VCaP (cell line): ENCODE data around the gene CEP162.
"Not testable (repeated sequence)": the region's sequence is repeated elsewhere in the genome, so short reads cannot be mapped to it uniquely, and the experiment has no call there.

Experiments used
- H3K27ac ChIP-seq: fragments of 450-650 bp; 2 replicates; pipeline ENCODE4 v1.5.1; 2017
- CTCF ChIP-seq: fragments of 450-650 bp; conservative IDR thresholded peaks from 2 replicates; pipeline ENCODE4 v1.5.1; 2017; ENCODE audit warnings: mild to moderate bottlenecking, moderate library complexity

CEP162 gene

GRCh38 chr6:84123186-84123585 lies 104.3 kb downstream of the CEP162 start:
- no peak for TF ChIP-seq CTCF
- H3K27ac ChIP-seq, result no peak overlapping the region

DNA sequence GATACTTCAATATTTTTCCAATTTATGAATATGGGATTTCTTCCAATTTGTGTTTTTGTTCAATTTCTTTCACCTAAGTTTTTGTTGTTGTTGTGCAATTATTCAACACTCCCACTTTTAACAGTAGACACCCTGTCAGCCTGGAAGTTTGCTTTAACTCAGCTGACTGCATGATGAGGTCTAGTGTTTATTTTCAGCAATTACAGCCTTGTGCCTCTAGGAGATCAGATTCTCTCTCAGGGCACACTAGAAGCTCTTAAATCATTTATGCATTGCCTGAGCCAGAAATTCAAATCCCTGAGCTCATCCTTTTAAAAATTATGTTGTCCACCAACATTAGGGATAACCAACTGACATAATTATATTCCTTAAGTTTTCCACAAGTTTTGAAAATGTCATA lies 108.2 kb downstream of the CEP162 start:
- H3K27ac ChIP-seq, result no peak overlapping the region
- TF ChIP-seq CTCF, result 0 out of 2 replicates have a peak, but pooled peaks have one; percentile 13

- no peak for TF ChIP-seq CTCF
- H3K27ac ChIP-seq, result no peak overlapping the region
These were observed 109.3 kb downstream of the CEP162 start for GRCh38 chr6:84118191-84118590.

DNA sequence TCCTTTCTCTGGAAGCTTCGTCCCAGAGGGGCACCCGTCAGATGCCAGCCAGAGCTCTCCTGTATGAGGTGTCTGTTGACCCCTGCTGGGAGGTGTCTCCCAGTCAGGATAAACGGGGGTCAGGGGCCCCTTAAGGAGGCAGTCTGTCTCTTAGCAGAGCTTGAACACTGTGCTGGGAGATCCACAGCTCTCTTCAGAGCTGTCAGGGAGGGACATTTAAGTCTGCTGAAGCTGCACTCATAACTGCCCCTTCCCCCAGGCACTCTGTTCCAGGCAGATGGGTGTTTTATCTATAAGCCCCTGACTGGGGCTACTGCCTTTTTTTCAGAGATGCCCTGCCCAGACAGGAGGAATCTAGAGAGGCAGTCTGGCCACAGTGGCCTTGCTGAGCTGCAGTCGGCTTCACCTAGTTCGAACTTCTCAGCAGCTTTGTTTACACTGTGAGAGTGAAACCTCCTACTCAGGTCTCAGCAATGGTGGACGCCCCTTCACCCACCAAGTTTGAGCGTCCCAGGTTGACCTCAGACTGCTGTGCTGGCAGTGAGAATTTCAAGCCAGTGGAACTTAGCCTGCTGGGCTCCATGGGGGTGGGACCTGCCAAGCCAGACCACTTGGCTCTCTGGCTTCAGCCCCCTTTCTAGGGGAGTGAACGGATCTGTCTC lies 112.4 kb downstream of the CEP162 start:
- not testable (repeated sequence) for H3K27ac ChIP-seq

DNA sequence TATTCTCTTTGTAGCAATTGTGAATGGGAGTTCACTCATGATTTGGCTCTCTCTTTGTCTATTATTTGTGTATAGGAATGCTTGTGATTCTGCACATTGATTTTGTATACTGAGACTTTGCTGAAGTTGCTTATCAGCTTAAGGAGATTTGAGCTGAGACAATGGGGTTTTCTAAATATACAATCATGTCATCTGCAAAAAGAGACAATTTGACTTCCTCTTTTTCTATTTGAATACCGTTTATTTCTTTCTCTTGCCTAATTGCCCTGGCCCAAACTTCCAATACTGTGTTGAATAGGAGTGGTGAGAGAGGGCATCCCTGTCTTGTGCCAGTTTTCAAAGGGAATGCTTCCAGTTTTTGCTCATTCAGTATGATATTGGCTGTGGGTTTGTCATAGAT lies 116.1 kb downstream of the CEP162 start:
- H3K27ac ChIP-seq, result not testable (repeated sequence)

DNA sequence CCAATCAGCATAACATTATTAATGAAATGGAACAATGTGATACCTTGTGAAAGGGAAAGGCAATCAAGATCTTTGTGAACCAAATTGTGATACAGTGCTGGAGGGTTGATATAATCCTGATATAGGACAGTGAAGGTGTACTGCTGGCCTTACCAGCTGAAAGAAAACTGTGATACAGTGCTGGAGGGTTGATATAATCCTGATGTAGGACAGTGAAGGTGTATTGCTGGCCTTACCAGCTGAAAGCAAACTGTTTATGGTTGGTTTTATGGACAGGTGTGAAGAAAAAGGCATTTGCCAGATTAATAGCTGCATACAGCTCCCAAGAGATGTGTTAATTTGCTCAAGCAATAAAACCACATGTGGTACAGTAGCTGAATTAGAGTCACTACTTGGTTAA lies 119.9 kb downstream of the CEP162 start:
- H3K27ac ChIP-seq, result no peak overlapping the region
- no peak for TF ChIP-seq CTCF

GRCh38 chr6:84105215-84105924 lies 122.1 kb downstream of the CEP162 start:
- H3K27ac ChIP-seq, result not testable (repeated sequence)

GRCh38 chr6:84103029-84103428 lies 124.4 kb downstream of the CEP162 start:
- no peak overlapping the region for H3K27ac ChIP-seq
- TF ChIP-seq CTCF, result no peak

GRCh38 chr6:84095156-84095555 lies 132.3 kb downstream of the CEP162 start:
- H3K27ac ChIP-seq, result peak overlapping the region; percentile 33
- no peak for TF ChIP-seq CTCF
